Measurements from ENCODE around the gene PTGR2. TPM values are rescaled to one million over a fixed set of nuclear protein-coding genes. Genes with fewer than 3 reads are reported as not detected.

The PTGR2 gene
- polyA plus RNA-seq, 1 donor from 2014 or later, result 7.2 TPM

DNA sequence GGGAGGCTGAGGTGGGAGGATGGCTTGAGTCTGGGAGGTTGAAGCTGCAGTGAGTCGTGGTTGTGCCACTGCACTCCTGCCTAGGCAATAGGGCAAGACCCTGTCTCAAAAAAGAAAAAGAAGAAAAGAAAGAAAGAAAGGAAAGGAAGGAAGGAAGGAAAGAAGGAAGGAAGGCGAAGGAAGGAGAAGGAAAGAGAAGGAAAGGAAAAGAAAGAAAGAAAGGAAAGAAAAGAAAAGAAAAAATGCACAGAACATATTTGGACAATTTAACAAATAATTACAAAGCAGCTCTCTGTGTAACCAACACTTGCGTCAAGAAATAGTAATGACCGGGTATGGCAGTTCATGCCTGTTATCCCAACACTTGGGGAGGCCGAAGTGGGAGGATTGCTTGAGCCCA is 35.8 kb upstream of the PTGR2 start:
- H3K9me3 ChIP-seq (ENCODE audit: low read length), result no peaks in the 10 kb centered on the region
- H3K4me3 ChIP-seq (ENCODE audit: low read length), result no peak overlapping the region
- no peak overlapping the region for H3K27ac ChIP-seq (ENCODE audit: low read length)
- H4K20me1 ChIP-seq (ENCODE audit: insufficient read depth), result no peaks in the 10 kb centered on the region
- no peaks in the 10 kb centered on the region for H3K79me2 ChIP-seq (replicated peaks; ENCODE audit: insufficient read depth, low read length)
- H3K36me3 ChIP-seq (ENCODE audit: insufficient read depth, low read length), result no peaks in the 10 kb centered on the region
- no peak overlapping the region for H3K9ac ChIP-seq (ENCODE audit: low read length)
- H3K4me2 ChIP-seq (ENCODE audit: low read length), result no peak overlapping the region
- H3K27me3 ChIP-seq (ENCODE audit: insufficient read depth, low read depth, low read length), result no peaks in the 10 kb centered on the region
- TF ChIP-seq, protein P1, sequence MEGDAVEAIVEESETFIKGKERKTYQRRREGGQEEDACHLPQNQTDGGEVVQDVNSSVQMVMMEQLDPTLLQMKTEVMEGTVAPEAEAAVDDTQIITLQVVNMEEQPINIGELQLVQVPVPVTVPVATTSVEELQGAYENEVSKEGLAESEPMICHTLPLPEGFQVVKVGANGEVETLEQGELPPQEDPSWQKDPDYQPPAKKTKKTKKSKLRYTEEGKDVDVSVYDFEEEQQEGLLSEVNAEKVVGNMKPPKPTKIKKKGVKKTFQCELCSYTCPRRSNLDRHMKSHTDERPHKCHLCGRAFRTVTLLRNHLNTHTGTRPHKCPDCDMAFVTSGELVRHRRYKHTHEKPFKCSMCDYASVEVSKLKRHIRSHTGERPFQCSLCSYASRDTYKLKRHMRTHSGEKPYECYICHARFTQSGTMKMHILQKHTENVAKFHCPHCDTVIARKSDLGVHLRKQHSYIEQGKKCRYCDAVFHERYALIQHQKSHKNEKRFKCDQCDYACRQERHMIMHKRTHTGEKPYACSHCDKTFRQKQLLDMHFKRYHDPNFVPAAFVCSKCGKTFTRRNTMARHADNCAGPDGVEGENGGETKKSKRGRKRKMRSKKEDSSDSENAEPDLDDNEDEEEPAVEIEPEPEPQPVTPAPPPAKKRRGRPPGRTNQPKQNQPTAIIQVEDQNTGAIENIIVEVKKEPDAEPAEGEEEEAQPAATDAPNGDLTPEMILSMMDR (IDR thresholded peaks at IDR 0.05; ENCODE audit: poor library complexity, severe bottlenecking), result no peak
- no peak for TF ChIP-seq SMC3 (conservative IDR thresholded peaks at IDR 0.05; ENCODE audit: poor library complexity)
- TF ChIP-seq EZH2 (IDR thresholded peaks at IDR 0.05; ENCODE audit: borderline replicate concordance, insufficient read depth, low read length, poor library complexity, severe bottlenecking), result no peak
- no peak for TF ChIP-seq TAF1 (IDR thresholded peaks at IDR 0.05; ENCODE audit: low read depth)
- TF ChIP-seq RAD21 (conservative IDR thresholded peaks at IDR 0.05), result no peak
- TF ChIP-seq MXI1 (conservative IDR thresholded peaks at IDR 0.05; ENCODE audit: poor library complexity, severe bottlenecking), result no peak
- H3F3A ChIP-seq (ENCODE audit: insufficient read depth, low read length, poor library complexity, severe bottlenecking), result no peaks in the 10 kb centered on the region
- no peaks in the 10 kb centered on the region for H3K9me2 ChIP-seq (ENCODE audit: insufficient read depth, low read length)
- H2AFZ ChIP-seq (ENCODE audit: low read depth, low read length), result no peak overlapping the region

DNA sequence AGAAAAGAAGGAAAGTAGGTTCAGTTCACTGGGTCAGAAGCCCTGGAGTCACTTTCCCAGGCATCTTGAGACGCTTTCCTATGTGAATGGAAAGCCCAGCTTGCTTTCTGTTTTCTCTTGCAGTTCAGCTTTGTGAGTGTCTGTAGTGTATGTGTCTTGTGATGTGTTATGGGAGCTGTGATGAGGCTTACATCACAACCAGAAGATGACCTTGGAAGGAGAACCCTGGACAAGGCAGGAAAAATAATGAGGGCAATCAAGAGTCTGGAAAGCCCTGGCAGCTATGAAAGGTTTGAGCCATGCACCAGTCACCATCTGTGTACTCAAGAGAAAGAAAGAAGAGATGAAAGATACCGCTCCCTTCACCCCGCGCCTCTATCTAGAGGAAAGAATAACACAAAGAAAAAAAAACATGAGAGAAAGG is 35.2 kb upstream of the PTGR2 start:
- Histone ChIP-seq H3K27me3 (ENCODE audit: insufficient read depth, low read depth, low read length) (no peaks in the 10 kb centered on the region), H3K9me3 (ENCODE audit: low read length) (no peaks in the 10 kb centered on the region), H3K79me2 (replicated peaks; ENCODE audit: insufficient read depth, low read length) (no peaks in the 10 kb centered on the region), H3K27ac (ENCODE audit: low read length) (no peak overlapping the region), H3K4me3 (ENCODE audit: low read length) (no peak overlapping the region), H4K20me1 (ENCODE audit: insufficient read depth) (no peaks in the 10 kb centered on the region), H3K9me2 (ENCODE audit: insufficient read depth, low read length) (no peaks in the 10 kb centered on the region), H3K4me2 (ENCODE audit: low read length) (no peak overlapping the region), H3K9ac (ENCODE audit: low read length) (no peak overlapping the region), H3F3A (ENCODE audit: insufficient read depth, low read length, poor library complexity, severe bottlenecking) (no peaks in the 10 kb centered on the region), H2AFZ (ENCODE audit: low read depth, low read length) (no peak overlapping the region), H3K36me3 (ENCODE audit: insufficient read depth, low read length) (no peaks in the 10 kb centered on the region)
- TF ChIP-seq MXI1 (conservative IDR thresholded peaks at IDR 0.05; ENCODE audit: poor library complexity, severe bottlenecking) (no peak), POLR2AphosphoS5 (IDR thresholded peaks at IDR 0.05) (no peak), RAD21 (conservative IDR thresholded peaks at IDR 0.05) (no peak), EP300 (conservative IDR thresholded peaks at IDR 0.05; ENCODE audit: poor library complexity, severe bottlenecking) (no peak), TAF1 (IDR thresholded peaks at IDR 0.05; ENCODE audit: low read depth) (no peak)
- TF ChIP-seq, protein P2, sequence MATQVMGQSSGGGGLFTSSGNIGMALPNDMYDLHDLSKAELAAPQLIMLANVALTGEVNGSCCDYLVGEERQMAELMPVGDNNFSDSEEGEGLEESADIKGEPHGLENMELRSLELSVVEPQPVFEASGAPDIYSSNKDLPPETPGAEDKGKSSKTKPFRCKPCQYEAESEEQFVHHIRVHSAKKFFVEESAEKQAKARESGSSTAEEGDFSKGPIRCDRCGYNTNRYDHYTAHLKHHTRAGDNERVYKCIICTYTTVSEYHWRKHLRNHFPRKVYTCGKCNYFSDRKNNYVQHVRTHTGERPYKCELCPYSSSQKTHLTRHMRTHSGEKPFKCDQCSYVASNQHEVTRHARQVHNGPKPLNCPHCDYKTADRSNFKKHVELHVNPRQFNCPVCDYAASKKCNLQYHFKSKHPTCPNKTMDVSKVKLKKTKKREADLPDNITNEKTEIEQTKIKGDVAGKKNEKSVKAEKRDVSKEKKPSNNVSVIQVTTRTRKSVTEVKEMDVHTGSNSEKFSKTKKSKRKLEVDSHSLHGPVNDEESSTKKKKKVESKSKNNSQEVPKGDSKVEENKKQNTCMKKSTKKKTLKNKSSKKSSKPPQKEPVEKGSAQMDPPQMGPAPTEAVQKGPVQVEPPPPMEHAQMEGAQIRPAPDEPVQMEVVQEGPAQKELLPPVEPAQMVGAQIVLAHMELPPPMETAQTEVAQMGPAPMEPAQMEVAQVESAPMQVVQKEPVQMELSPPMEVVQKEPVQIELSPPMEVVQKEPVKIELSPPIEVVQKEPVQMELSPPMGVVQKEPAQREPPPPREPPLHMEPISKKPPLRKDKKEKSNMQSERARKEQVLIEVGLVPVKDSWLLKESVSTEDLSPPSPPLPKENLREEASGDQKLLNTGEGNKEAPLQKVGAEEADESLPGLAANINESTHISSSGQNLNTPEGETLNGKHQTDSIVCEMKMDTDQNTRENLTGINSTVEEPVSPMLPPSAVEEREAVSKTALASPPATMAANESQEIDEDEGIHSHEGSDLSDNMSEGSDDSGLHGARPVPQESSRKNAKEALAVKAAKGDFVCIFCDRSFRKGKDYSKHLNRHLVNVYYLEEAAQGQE (IDR thresholded peaks at IDR 0.05; ENCODE audit: borderline replicate concordance), result no peak
- TF ChIP-seq, protein P1 (IDR thresholded peaks at IDR 0.05; ENCODE audit: poor library complexity, severe bottlenecking), result no peak

Data from neural cell (in vitro differentiated cells).